T-helper 17 cell (primary cell): ENCODE data around the gene LRRC66. TPM values are rescaled to one million over a fixed set of nuclear protein-coding genes. Genes with fewer than 3 reads are reported as not detected.

Experiments used
- ATAC-seq: fragments of 150-1000 bp; cut with Tn5 transposase; 2 replicates; pipeline ENCODE4 v1.10.0; 2021; ENCODE audit warnings: mild to moderate bottlenecking, moderate library complexity
- DNase-seq, 3 donors: peaks; one replicate each; pipeline versions ENCODE4 v3.0.0 to v3.0.0-alpha.2; 2020 to 2021
- H3K9me3 ChIP-seq: one replicate; pipeline ENCODE4 v1.7.0; 2013; ENCODE audit warnings: low read length, mild to moderate bottlenecking; ENCODE audit not compliant: control insufficient read depth, poor library complexity, severe bottlenecking
- H3K27ac Mint-ChIP-seq: one replicate; pipeline ENCODE4 v1.8.0; 2022; ENCODE audit warnings: mild to moderate bottlenecking, moderate library complexity, mixed read lengths
- H3K27me3 Mint-ChIP-seq: one replicate; pipeline ENCODE4 v1.8.0; 2022; ENCODE audit warnings: mixed read lengths
- H3K36me3 Mint-ChIP-seq: one replicate; pipeline ENCODE4 v1.8.0; 2022; ENCODE audit warnings: low read depth, mixed read lengths
- H3K4me1 Mint-ChIP-seq: one replicate; pipeline ENCODE4 v1.8.0; 2022; ENCODE audit warnings: mild to moderate bottlenecking, mixed read lengths
- H3K4me3 Mint-ChIP-seq: one replicate; pipeline ENCODE4 v1.8.0; 2022; ENCODE audit warnings: mild to moderate bottlenecking, moderate library complexity, mixed read lengths
- total RNA-seq, 4 donors: library from RNA in 2 of 4; stranded (reverse) in 2 of 4; gene quantifications; one replicate each; pipeline ENCODE4 v1.2.3 and lab custom pipeline; 2022 to 2026

The LRRC66 gene
- total RNA-seq, 2 donors from 2014 or later, result 0.60 TPM; not detected in 1

GRCh38 chr4:52005604-52006273, 14.4 kb downstream of the LRRC66 start:
- no peak for ATAC-seq
- H3K27me3 Mint-ChIP-seq, result no peaks in the 10 kb centered on the region
- H3K4me1 Mint-ChIP-seq, result no peaks in the 10 kb centered on the region
- no peaks in the 10 kb centered on the region for H3K9me3 ChIP-seq
- no peak overlapping the region for H3K27ac Mint-ChIP-seq
- no peak for DNase-seq
- H3K36me3 Mint-ChIP-seq, result no peaks in the 10 kb centered on the region
- H3K4me3 Mint-ChIP-seq, result no peak overlapping the region

GRCh38 chr4:52004414-52004813, 15.7 kb downstream of the LRRC66 start:
- H3K9me3 ChIP-seq, result no peaks in the 10 kb centered on the region
- no peak for DNase-seq
- ATAC-seq, result no peak
- H3K27me3 Mint-ChIP-seq, result no peaks in the 10 kb centered on the region
- no peak overlapping the region for H3K27ac Mint-ChIP-seq
- no peaks in the 10 kb centered on the region for H3K36me3 Mint-ChIP-seq
- no peaks in the 10 kb centered on the region for H3K4me1 Mint-ChIP-seq
- H3K4me3 Mint-ChIP-seq, result no peak overlapping the region

GRCh38 chr4:52001616-52002015, 18.5 kb downstream of the LRRC66 start:
- no peak for ATAC-seq
- no peak for DNase-seq
- Mint-ChIP-seq H3K4me3 (no peak overlapping the region), H3K36me3 (peaks cover 5% of the 10 kb centered on the region), H3K27ac (no peak overlapping the region), H3K4me1 (no peaks in the 10 kb centered on the region), H3K27me3 (no peaks in the 10 kb centered on the region)
- H3K9me3 ChIP-seq, result no peaks in the 10 kb centered on the region

DNA sequence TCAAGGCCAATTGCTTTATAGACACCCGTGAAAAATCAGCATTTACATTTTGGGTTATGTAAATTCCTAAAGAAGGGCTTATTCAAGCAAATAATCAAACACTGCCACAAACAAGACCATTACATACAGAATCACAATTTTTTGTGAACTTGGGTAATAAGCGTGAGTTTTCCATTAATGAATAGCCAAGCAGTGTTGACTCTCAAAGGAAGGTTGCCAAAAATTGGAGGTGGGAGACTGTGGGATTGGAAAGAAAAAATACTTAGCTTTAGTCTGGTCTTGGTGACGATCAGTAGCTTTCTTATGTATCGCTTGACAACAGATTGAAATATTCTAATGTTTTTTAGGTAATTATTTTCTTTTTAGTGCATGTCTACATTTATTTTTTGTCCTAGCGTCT, 20.9 kb downstream of the LRRC66 start:
- ATAC-seq (no peak), DNase-seq (no peak)
- H3K4me3 Mint-ChIP-seq, result no peak overlapping the region
- no peaks in the 10 kb centered on the region for H3K4me1 Mint-ChIP-seq
- H3K9me3 ChIP-seq, result no peaks in the 10 kb centered on the region
- peaks cover 5% of the 10 kb centered on the region for H3K36me3 Mint-ChIP-seq
- no peak overlapping the region for H3K27ac Mint-ChIP-seq
- no peaks in the 10 kb centered on the region for H3K27me3 Mint-ChIP-seq

- no peak for ATAC-seq
- Mint-ChIP-seq H3K36me3 (peaks cover 5% of the 10 kb centered on the region), H3K4me1 (no peaks in the 10 kb centered on the region), H3K27ac (no peak overlapping the region), H3K4me3 (no peak overlapping the region), H3K27me3 (no peaks in the 10 kb centered on the region)
- H3K9me3 ChIP-seq, result no peaks in the 10 kb centered on the region
- no peak for DNase-seq
Measured at GRCh38 chr4:51998837-51999236, 21.3 kb downstream of the LRRC66 start.

GRCh38 chr4:51997647-51998046, 22.5 kb downstream of the LRRC66 start:
- H3K36me3 Mint-ChIP-seq, result peaks cover 5% of the 10 kb centered on the region
- no peak overlapping the region for H3K27ac Mint-ChIP-seq
- ATAC-seq (no peak), DNase-seq (no peak)
- H3K9me3 ChIP-seq, result no peaks in the 10 kb centered on the region
- no peak overlapping the region for H3K4me3 Mint-ChIP-seq
- H3K4me1 Mint-ChIP-seq, result no peaks in the 10 kb centered on the region
- no peaks in the 10 kb centered on the region for H3K27me3 Mint-ChIP-seq

- no peak for DNase-seq
Measured at GRCh38 chr4:51995647-51996220, 24.4 kb downstream of the LRRC66 start.

DNA sequence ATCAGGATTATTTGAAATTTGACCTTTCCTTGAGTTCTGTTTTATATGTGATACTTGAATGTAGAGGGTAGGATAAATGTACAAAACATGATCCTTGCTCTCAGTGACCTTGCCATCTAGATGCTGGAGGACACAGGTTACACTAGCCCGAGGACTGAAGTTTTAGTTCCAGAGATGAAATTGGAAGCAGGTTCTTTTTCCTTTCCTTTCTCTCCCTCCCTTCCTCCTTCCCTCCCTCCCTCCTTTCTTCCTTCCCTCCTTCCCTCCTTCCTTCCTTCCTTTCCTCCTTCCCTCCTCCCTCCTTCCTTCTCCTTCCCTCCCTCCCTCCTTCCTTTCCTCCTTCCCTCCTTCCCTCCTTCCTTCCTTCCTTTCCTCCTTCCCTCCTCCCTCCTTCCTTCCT, 54.3 kb downstream of the LRRC66 start:
- H3K36me3 Mint-ChIP-seq, result no peaks in the 10 kb centered on the region
- no peak overlapping the region for H3K27ac Mint-ChIP-seq
- H3K9me3 ChIP-seq, result no peaks in the 10 kb centered on the region
- DNase-seq (no peak), ATAC-seq (no peak)
- no peaks in the 10 kb centered on the region for H3K4me1 Mint-ChIP-seq
- peaks cover 7% of the 10 kb centered on the region for H3K27me3 Mint-ChIP-seq
- no peak overlapping the region for H3K4me3 Mint-ChIP-seq

More at GRCh38 chr4:51995647-51996220, 24.4 kb downstream of the LRRC66 start:
- no peak overlapping the region for H3K27ac Mint-ChIP-seq
- peaks cover 5% of the 10 kb centered on the region for H3K36me3 Mint-ChIP-seq
- H3K9me3 ChIP-seq, result no peaks in the 10 kb centered on the region
- no peak overlapping the region for H3K4me3 Mint-ChIP-seq
- ATAC-seq, result no peak
- no peaks in the 10 kb centered on the region for H3K4me1 Mint-ChIP-seq
- no peaks in the 10 kb centered on the region for H3K27me3 Mint-ChIP-seq

- no peaks in the 10 kb centered on the region for H3K9me3 ChIP-seq
- DNase-seq, result no peak
- no peak for ATAC-seq
- peaks cover 14% of the 10 kb centered on the region for H3K27me3 Mint-ChIP-seq
- H3K36me3 Mint-ChIP-seq, result no peaks in the 10 kb centered on the region
- no peak overlapping the region for H3K27ac Mint-ChIP-seq
- H3K4me1 Mint-ChIP-seq, result no peaks in the 10 kb centered on the region
- no peak overlapping the region for H3K4me3 Mint-ChIP-seq
Measured at GRCh38 chr4:51963841-51964517, 56.2 kb downstream of the LRRC66 start.

- no peak overlapping the region for H3K4me3 Mint-ChIP-seq
- H3K9me3 ChIP-seq, result no peaks in the 10 kb centered on the region
- no peaks in the 10 kb centered on the region for H3K4me1 Mint-ChIP-seq
- DNase-seq (no peak), ATAC-seq (no peak)
- H3K36me3 Mint-ChIP-seq, result no peaks in the 10 kb centered on the region
- peaks cover 14% of the 10 kb centered on the region for H3K27me3 Mint-ChIP-seq
- no peak overlapping the region for H3K27ac Mint-ChIP-seq
Measured at GRCh38 chr4:51960486-51960885, 59.7 kb downstream of the LRRC66 start.

GRCh38 chr4:51958199-51958968, 61.8 kb downstream of the LRRC66 start:
- Mint-ChIP-seq H3K4me1 (no peaks in the 10 kb centered on the region), H3K27ac (no peak overlapping the region), H3K27me3 (peaks cover 14% of the 10 kb centered on the region), H3K4me3 (no peak overlapping the region), H3K36me3 (no peaks in the 10 kb centered on the region)
- no peak for ATAC-seq
- no peaks in the 10 kb centered on the region for H3K9me3 ChIP-seq
- DNase-seq, result no peak
